ENCODE results near the gene A4GALT.

A4GALT gene

GRCh38 chr22:42646569-42647525, 73.8 kb downstream of the A4GALT start:
- no peak for DNase-seq

GRCh38 chr22:42645938-42646568, 74.6 kb downstream of the A4GALT start:
- no peak for DNase-seq

- DNase-seq: no peak
These were observed 75.2 kb downstream of the A4GALT start for GRCh38 chr22:42645341-42645937.

- DNase-seq: peak; percentile 20
These were observed 76.0 kb downstream of the A4GALT start for GRCh38 chr22:42644422-42645340.

- no peak for DNase-seq
These were observed 76.8 kb downstream of the A4GALT start for GRCh38 chr22:42643634-42644421.

GRCh38 chr22:42642806-42643633, 77.7 kb downstream of the A4GALT start:
- no peak for DNase-seq

All from fibroblast of skin of right quadriceps (primary cell).